CD4-positive, alpha-beta memory T cell (primary cell): Measurements from ENCODE around the gene TMCC3. TPM values are rescaled to one million over a fixed set of nuclear protein-coding genes. Genes with fewer than 3 reads are reported as not detected.

ENCODE experiments used
- CTCF ChIA-PET: fragments of 350-600 bp; sonication (Branson Sonifier 250); formaldehyde crosslinking; loops from one replicate; lab custom pipeline; 2021; ENCODE audit warnings: inconsistent platforms; ENCODE audit not compliant: partially characterized antibody; lab: Charles Lee
- POLR2A ChIA-PET: fragments of 350-600 bp; sonication (Branson Sonifier 250); formaldehyde crosslinking; loops from one replicate; lab custom pipeline; 2021; ENCODE audit not compliant: partially characterized antibody; lab: Charles Lee
- DNase-seq, 5 donors: peaks; one replicate each; pipeline versions ENCODE4 v3.0.0 to v3.0.0-alpha.2; 2020 to 2022; ENCODE audit warnings: mixed read lengths in 1 of 5
- H3K27ac ChIP-seq: one replicate; pipeline ENCODE4 v1.7.0; 2013; ENCODE audit warnings: low read depth, low read length
- H3K27me3 ChIP-seq: 2 replicates; pipeline ENCODE4 v1.7.0; 2013; ENCODE audit warnings: mild to moderate bottlenecking, low read length, moderate library complexity; ENCODE audit not compliant: insufficient read depth
- H3K36me3 ChIP-seq: 2 replicates; pipeline ENCODE4 v1.7.0; 2013; ENCODE audit warnings: mild to moderate bottlenecking, low read length, moderate library complexity; ENCODE audit not compliant: insufficient read depth
- H3K4me1 ChIP-seq: 2 replicates; pipeline ENCODE4 v1.7.0; 2013; ENCODE audit warnings: mild to moderate bottlenecking, low read length, moderate library complexity; ENCODE audit not compliant: insufficient read depth
- H3K4me3 ChIP-seq, 2 donors: one replicate each; pipeline ENCODE4 v1.7.0; 2013; ENCODE audit warnings: low read length in 2 of 2, mild to moderate bottlenecking in 1 of 2
- H3K9me3 ChIP-seq, 2 donors: one replicate each; pipeline ENCODE4 v1.7.0; 2013; ENCODE audit warnings: low read length in 2 of 2, control low read depth in 1 of 2; ENCODE audit not compliant: control insufficient read depth in 1 of 2
- H3K27ac Mint-ChIP-seq, 7 donors: one replicate each; pipeline ENCODE4 v1.8.0; 2020 to 2021; ENCODE audit warnings: mixed read lengths in 7 of 7, mild to moderate bottlenecking in 6 of 7, inconsistent platforms in 3 of 7, moderate library complexity in 3 of 7
- H3K27me3 Mint-ChIP-seq, 2 donors: one replicate each; pipeline ENCODE4 v1.8.0; 2020 to 2021; ENCODE audit warnings: mixed read lengths in 2 of 2
- H3K36me3 Mint-ChIP-seq, 2 donors: one replicate each; pipeline ENCODE4 v1.8.0; 2020 to 2021; ENCODE audit warnings: mixed read lengths in 2 of 2, inconsistent platforms in 1 of 2, mild to moderate bottlenecking in 1 of 2
- H3K4me1 Mint-ChIP-seq, 4 donors: one replicate each; pipeline ENCODE4 v1.8.0; 2020 to 2021; ENCODE audit warnings: mixed read lengths in 4 of 4, mild to moderate bottlenecking in 1 of 4
- H3K4me3 Mint-ChIP-seq, 8 donors: one replicate each; pipeline ENCODE4 v1.8.0; 2020 to 2021; ENCODE audit warnings: mixed read lengths in 8 of 8, mild to moderate bottlenecking in 7 of 8, moderate library complexity in 6 of 8, inconsistent platforms in 3 of 8
- H3K9me3 Mint-ChIP-seq, 8 donors: one replicate each; pipeline ENCODE4 v1.8.0; 2020 to 2021; ENCODE audit warnings: mixed read lengths in 8 of 8, mild to moderate bottlenecking in 5 of 8, inconsistent platforms in 3 of 8, moderate library complexity in 1 of 8
- intact Hi-C: fragments of 100-400 bp; cut with micrococcal nuclease; formaldehyde crosslinking; loops from one replicate; pipeline ENCODE4 v1.15.1; 2023
- polyA plus RNA-seq, 2 donors: library from polyadenylated mRNA; unstranded; fragments of 300-500 nt; fragmentation: Illumina TruSeq; gene quantifications; one replicate each; pipeline ENCODE4 v1.2.3, GENCODE V29; 2021
- total RNA-seq, 2 experiments: library from RNA; stranded (reverse); gene quantifications; one replicate each; pipeline ENCODE4 v1.2.3, GENCODE V29; 2021

TMCC3 gene
- total and polyA plus RNA-seq, 4 experiments from 2014 or later = 0.14 to 0.91 (median 0.30) TPM

- no peak overlapping the region for H3K4me3 ChIP-seq
- no peaks in the 10 kb centered on the region for H3K9me3 Mint-ChIP-seq
- peaks cover 12 to 26% (median 21%) of the 10 kb centered on the region in 4 donors for H3K4me1 Mint-ChIP-seq
- peaks cover 21% of the 10 kb centered on the region for H3K4me1 ChIP-seq
- H3K36me3 Mint-ChIP-seq = no peaks in the 10 kb centered on the region
- no peaks in the 10 kb centered on the region for H3K9me3 ChIP-seq
- DNase-seq = no peak
- H3K27ac ChIP-seq = no peak overlapping the region
- no peaks in the 10 kb centered on the region for H3K27me3 ChIP-seq
- no peaks in the 10 kb centered on the region for H3K36me3 ChIP-seq
- intact Hi-C loops = no loop called here
- ChIA-PET CTCF (no interaction called here), POLR2A (no interaction called here)
- peaks cover 5 to 8% of the 10 kb centered on the region in 2 donors for H3K27me3 Mint-ChIP-seq
- H3K4me3 Mint-ChIP-seq = no peak overlapping the region
- H3K27ac Mint-ChIP-seq = no peak overlapping the region
These were observed 28.0 kb upstream of the TMCC3 start for GRCh38 chr12:94678379-94678778.

- intact Hi-C loops = no loop called here
- Histone ChIP-seq H3K4me3 (no peak overlapping the region), H3K4me1 (peaks cover 21% of the 10 kb centered on the region), H3K27me3 (no peaks in the 10 kb centered on the region), H3K9me3 (no peaks in the 10 kb centered on the region), H3K27ac (no peak overlapping the region), H3K36me3 (no peaks in the 10 kb centered on the region)
- H3K36me3 Mint-ChIP-seq = no peaks in the 10 kb centered on the region
- peaks cover 12 to 26% (median 19%) of the 10 kb centered on the region in 4 donors for H3K4me1 Mint-ChIP-seq
- peak overlapping the region in 2 of 8 donors; percentile 36 to 50 for H3K4me3 Mint-ChIP-seq
- no peaks in the 10 kb centered on the region for H3K9me3 Mint-ChIP-seq
- H3K27ac Mint-ChIP-seq = peak overlapping the region in 3 of 7 donors; percentile 25 to 79 (median 42)
- peaks cover 5 to 8% of the 10 kb centered on the region in 2 donors for H3K27me3 Mint-ChIP-seq
- CTCF ChIA-PET = no interaction called here
- no peak for DNase-seq
- POLR2A ChIA-PET = no interaction called here
These were observed 27.4 kb upstream of the TMCC3 start for GRCh38 chr12:94677778-94678177.

GRCh38 chr12:94676922-94677321 is 26.6 kb upstream of the TMCC3 start:
- ChIA-PET CTCF (interaction anchor here (1.0 kb wide), 1 partner anchor 10 kb away, joined by 3 read pairs; no protein-coding TSS in a partner anchor), POLR2A (no interaction called here)
- H3K4me1 Mint-ChIP-seq = peaks cover 12 to 26% (median 19%) of the 10 kb centered on the region in 4 donors
- H3K27me3 Mint-ChIP-seq = peaks cover 5 to 8% of the 10 kb centered on the region in 2 donors
- no peaks in the 10 kb centered on the region for H3K9me3 Mint-ChIP-seq
- no peak overlapping the region for H3K4me3 ChIP-seq
- H3K4me3 Mint-ChIP-seq = no peak overlapping the region
- H3K9me3 ChIP-seq = no peaks in the 10 kb centered on the region
- no peak for DNase-seq
- intact Hi-C loops = no loop called here
- H3K36me3 Mint-ChIP-seq = no peaks in the 10 kb centered on the region
- no peaks in the 10 kb centered on the region for H3K27me3 ChIP-seq
- no peak overlapping the region for H3K27ac ChIP-seq
- H3K4me1 ChIP-seq = peaks cover 21% of the 10 kb centered on the region
- H3K27ac Mint-ChIP-seq = peak overlapping the region in 4 of 7 donors; percentile 71 to 91 (median 84)
- no peaks in the 10 kb centered on the region for H3K36me3 ChIP-seq

- H3K4me1 Mint-ChIP-seq = peaks cover 12 to 26% (median 19%) of the 10 kb centered on the region in 4 donors
- no peak overlapping the region for H3K4me3 ChIP-seq
- peaks cover 5 to 8% of the 10 kb centered on the region in 2 donors for H3K27me3 Mint-ChIP-seq
- H3K36me3 ChIP-seq = no peaks in the 10 kb centered on the region
- H3K4me1 ChIP-seq = peaks cover 21% of the 10 kb centered on the region
- POLR2A ChIA-PET = no interaction called here
- H3K36me3 Mint-ChIP-seq = no peaks in the 10 kb centered on the region
- peak; percentile 37 to 59 (median 49) for DNase-seq
- peak overlapping the region; percentile 23 to 82 (median 57) for H3K4me3 Mint-ChIP-seq
- intact Hi-C loops = no loop called here
- no peaks in the 10 kb centered on the region for H3K9me3 Mint-ChIP-seq
- no peaks in the 10 kb centered on the region for H3K27me3 ChIP-seq
- CTCF ChIA-PET = no interaction called here
- no peaks in the 10 kb centered on the region for H3K9me3 ChIP-seq
- H3K27ac ChIP-seq = no peak overlapping the region
- H3K27ac Mint-ChIP-seq = peak overlapping the region; percentile 25 to 93 (median 87)
These were observed 25.8 kb upstream of the TMCC3 start for GRCh38 chr12:94676031-94676641.

GRCh38 chr12:94674835-94675234 is 24.5 kb upstream of the TMCC3 start:
- Histone ChIP-seq H3K27ac (no peak overlapping the region), H3K27me3 (no peaks in the 10 kb centered on the region), H3K4me1 (peaks cover 21% of the 10 kb centered on the region), H3K9me3 (no peaks in the 10 kb centered on the region), H3K4me3 (no peak overlapping the region), H3K36me3 (no peaks in the 10 kb centered on the region)
- peak overlapping the region in 3 of 7 donors; percentile 22 to 93 (median 43) for H3K27ac Mint-ChIP-seq
- peak overlapping the region in 1 of 8 donors; percentile 13 for H3K4me3 Mint-ChIP-seq
- H3K27me3 Mint-ChIP-seq = peaks cover 2 to 8% of the 10 kb centered on the region in 2 donors
- H3K4me1 Mint-ChIP-seq = peaks cover 12 to 26% (median 19%) of the 10 kb centered on the region in 4 donors
- ChIA-PET POLR2A (no interaction called here), CTCF (no interaction called here)
- no peaks in the 10 kb centered on the region for H3K9me3 Mint-ChIP-seq
- no peaks in the 10 kb centered on the region for H3K36me3 Mint-ChIP-seq
- DNase-seq = no peak
- intact Hi-C loops = no loop called here

GRCh38 chr12:94674051-94674451 is 23.7 kb upstream of the TMCC3 start:
- no peak for DNase-seq
- Mint-ChIP-seq H3K27ac (no peak overlapping the region), H3K9me3 (no peaks in the 10 kb centered on the region), H3K27me3 (peaks cover 2 to 8% of the 10 kb centered on the region in 2 donors), H3K4me1 (peaks cover 12 to 26% (median 19%) of the 10 kb centered on the region in 4 donors), H3K36me3 (no peaks in the 10 kb centered on the region), H3K4me3 (no peak overlapping the region)
- H3K9me3 ChIP-seq = no peaks in the 10 kb centered on the region
- no peak overlapping the region for H3K4me3 ChIP-seq
- H3K27ac ChIP-seq = no peak overlapping the region
- POLR2A ChIA-PET = interaction anchor here (0.7 kb wide), 1 partner anchor 8 kb away, joined by 4 read pairs; no protein-coding TSS in a partner anchor
- intact Hi-C loops = no loop called here
- H3K36me3 ChIP-seq = no peaks in the 10 kb centered on the region
- CTCF ChIA-PET = no interaction called here
- no peaks in the 10 kb centered on the region for H3K27me3 ChIP-seq
- H3K4me1 ChIP-seq = peaks cover 21% of the 10 kb centered on the region

- H3K9me3 Mint-ChIP-seq = no peaks in the 10 kb centered on the region
- Histone ChIP-seq H3K4me3 (no peak overlapping the region), H3K36me3 (no peaks in the 10 kb centered on the region), H3K27me3 (no peaks in the 10 kb centered on the region), H3K27ac (no peak overlapping the region), H3K4me1 (peaks cover 21% of the 10 kb centered on the region), H3K9me3 (no peaks in the 10 kb centered on the region)
- H3K4me3 Mint-ChIP-seq = no peak overlapping the region
- no peak for DNase-seq
- H3K4me1 Mint-ChIP-seq = peaks cover 12 to 26% (median 18%) of the 10 kb centered on the region in 4 donors
- H3K27me3 Mint-ChIP-seq = peaks cover 2 to 6% of the 10 kb centered on the region in 2 donors
- ChIA-PET POLR2A (interaction anchor here (0.7 kb wide), 1 partner anchor 8 kb away, joined by 4 read pairs; no protein-coding TSS in a partner anchor), CTCF (no interaction called here)
- no peaks in the 10 kb centered on the region for H3K36me3 Mint-ChIP-seq
- intact Hi-C loops = no loop called here
- H3K27ac Mint-ChIP-seq = no peak overlapping the region
These were observed 23.1 kb upstream of the TMCC3 start for GRCh38 chr12:94673496-94673895.
